ENCODE measurements around the gene PEMT.

- no peak for TF ChIP-seq CTCF (conservative IDR thresholded peaks at IDR 0.05; ENCODE audit: low read depth, low read length)
- TF ChIP-seq USF2 (IDR thresholded peaks at IDR 0.05; ENCODE audit: low read depth, low read length), result no peak
Measured at GRCh38 chr17:17638467-17638866, 47.0 kb upstream of the PEMT start.

Measured in IMR-90 (cell line).